Prostate gland (tissue), 2 donors: Measurements from ENCODE around the gene MTFMT.

ENCODE experiments used
- POLR2A ChIP-seq: fragments of 450-650 bp; IDR thresholded peaks from one replicate; pipeline ENCODE4 v1.6.1; 2016; ENCODE audit warnings: antibody characterized with exemption, mild to moderate bottlenecking
- POLR2AphosphoS5 ChIP-seq: sonication (generic); formaldehyde crosslinking; IDR thresholded peaks from one replicate; pipeline ENCODE4 v1.6.1; 2017; ENCODE audit warnings: antibody characterized with exemption
- TF ChIP-seq, protein P1 (sequence below), 4 experiments: fragments of 200-600 bp in 2 of 4; fragments of 450-650 bp in 2 of 4; sonication (generic) in 2 of 4; IDR thresholded peaks; 1 replicate in 3 of 4; 2 replicates in 1 of 4; pipeline ENCODE4 v1.5.1; 2016 to 2019; ENCODE audit warnings: antibody characterized with exemption in 4 of 4, mild to moderate bottlenecking in 2 of 4, moderate library complexity in 2 of 4

- TF ChIP-seq, protein P1, sequence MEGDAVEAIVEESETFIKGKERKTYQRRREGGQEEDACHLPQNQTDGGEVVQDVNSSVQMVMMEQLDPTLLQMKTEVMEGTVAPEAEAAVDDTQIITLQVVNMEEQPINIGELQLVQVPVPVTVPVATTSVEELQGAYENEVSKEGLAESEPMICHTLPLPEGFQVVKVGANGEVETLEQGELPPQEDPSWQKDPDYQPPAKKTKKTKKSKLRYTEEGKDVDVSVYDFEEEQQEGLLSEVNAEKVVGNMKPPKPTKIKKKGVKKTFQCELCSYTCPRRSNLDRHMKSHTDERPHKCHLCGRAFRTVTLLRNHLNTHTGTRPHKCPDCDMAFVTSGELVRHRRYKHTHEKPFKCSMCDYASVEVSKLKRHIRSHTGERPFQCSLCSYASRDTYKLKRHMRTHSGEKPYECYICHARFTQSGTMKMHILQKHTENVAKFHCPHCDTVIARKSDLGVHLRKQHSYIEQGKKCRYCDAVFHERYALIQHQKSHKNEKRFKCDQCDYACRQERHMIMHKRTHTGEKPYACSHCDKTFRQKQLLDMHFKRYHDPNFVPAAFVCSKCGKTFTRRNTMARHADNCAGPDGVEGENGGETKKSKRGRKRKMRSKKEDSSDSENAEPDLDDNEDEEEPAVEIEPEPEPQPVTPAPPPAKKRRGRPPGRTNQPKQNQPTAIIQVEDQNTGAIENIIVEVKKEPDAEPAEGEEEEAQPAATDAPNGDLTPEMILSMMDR (IDR thresholded peaks at IDR 0.05): no peak
- TF ChIP-seq POLR2AphosphoS5 (no peak), POLR2A (no peak)
These were observed 1.8 kb downstream of the MTFMT start for GRCh38 chr15:65027593-65027992.
